ENCODE measurements around the gene UNC5C.

The UNC5C gene

DNA sequence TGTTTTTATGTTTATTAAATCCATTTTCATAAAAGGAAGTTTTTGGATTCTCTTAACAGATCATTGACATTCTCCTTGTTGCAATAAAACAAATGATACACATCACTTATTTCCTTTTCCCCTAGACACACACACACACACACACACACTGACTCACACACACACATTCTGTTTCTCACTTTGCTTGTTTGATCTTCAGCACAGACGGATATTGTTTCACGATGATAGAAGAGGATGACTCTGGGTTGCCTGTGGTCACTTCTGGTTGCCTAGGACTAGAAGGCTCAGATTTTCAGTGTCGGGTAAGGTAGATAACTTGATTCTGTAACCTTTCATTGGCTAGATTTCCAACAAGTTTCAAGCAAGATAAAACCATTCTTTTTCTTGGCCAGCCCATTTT lies 434.3 kb downstream of the UNC5C start:
- in situ Hi-C loops (cut with MboI; ENCODE audit: low pct_unique_long_range_greater_than_20kb, low sequenced_read_pairs, unreplicated experiment), result no loop called here
- TF ChIP-seq, protein P1, sequence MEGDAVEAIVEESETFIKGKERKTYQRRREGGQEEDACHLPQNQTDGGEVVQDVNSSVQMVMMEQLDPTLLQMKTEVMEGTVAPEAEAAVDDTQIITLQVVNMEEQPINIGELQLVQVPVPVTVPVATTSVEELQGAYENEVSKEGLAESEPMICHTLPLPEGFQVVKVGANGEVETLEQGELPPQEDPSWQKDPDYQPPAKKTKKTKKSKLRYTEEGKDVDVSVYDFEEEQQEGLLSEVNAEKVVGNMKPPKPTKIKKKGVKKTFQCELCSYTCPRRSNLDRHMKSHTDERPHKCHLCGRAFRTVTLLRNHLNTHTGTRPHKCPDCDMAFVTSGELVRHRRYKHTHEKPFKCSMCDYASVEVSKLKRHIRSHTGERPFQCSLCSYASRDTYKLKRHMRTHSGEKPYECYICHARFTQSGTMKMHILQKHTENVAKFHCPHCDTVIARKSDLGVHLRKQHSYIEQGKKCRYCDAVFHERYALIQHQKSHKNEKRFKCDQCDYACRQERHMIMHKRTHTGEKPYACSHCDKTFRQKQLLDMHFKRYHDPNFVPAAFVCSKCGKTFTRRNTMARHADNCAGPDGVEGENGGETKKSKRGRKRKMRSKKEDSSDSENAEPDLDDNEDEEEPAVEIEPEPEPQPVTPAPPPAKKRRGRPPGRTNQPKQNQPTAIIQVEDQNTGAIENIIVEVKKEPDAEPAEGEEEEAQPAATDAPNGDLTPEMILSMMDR (IDR thresholded peaks at IDR 0.05; ENCODE audit: extremely low read depth, insufficient read depth, missing control alignments), result no peak
- no peak for DNase-seq (ENCODE audit: low spot score)

Data from GM13977 (cell line).